Measurements from ENCODE around the gene CCDC191. TPM values are rescaled to one million over a fixed set of nuclear protein-coding genes. Genes with fewer than 3 reads are reported as not detected.

Gene CCDC191
- total RNA-seq (2012; rRNA removed) = 1.0 and 1.3 TPM in 2 replicates

- Histone ChIP-seq H3K36me3 (ENCODE audit: insufficient read depth, low read length) (no peaks in the 10 kb centered on the region), H3K9me3 (replicated peaks; ENCODE audit: low read length) (no peaks in the 10 kb centered on the region), H3K27me3 (ENCODE audit: control insufficient read depth, insufficient read depth, low read length) (no peaks in the 10 kb centered on the region), H3K4me1 (ENCODE audit: control insufficient read depth, insufficient read depth, low read length) (peaks cover 13% of the 10 kb centered on the region), H3K4me3 (ENCODE audit: low read length) (peak within 1 kb of the TSS; percentile 89), H3K4me2 (ENCODE audit: low read length) (peak within 1 kb of the TSS; percentile 85), H3K9ac (ENCODE audit: low read depth, low read length) (peak within 1 kb of the TSS; percentile 85)
Measured at GRCh38 chr3:114056130-114057010, at the start of gene CCDC191, which contains the start of gene QTRT2. Gene CCDC191 (minus strand): TSS chr3:114056526. CDS start chr3:114056466, 60 bp downstream. Gene QTRT2 (plus strand): TSS chr3:114056737. CDS start chr3:114065258, 8,521 bp downstream.

GRCh38 chr3:114104414-114104813 lies 48.1 kb upstream of the CCDC191 start:
- Histone ChIP-seq H3K27me3 (ENCODE audit: control insufficient read depth, insufficient read depth, low read length) (peaks cover 1% of the 10 kb centered on the region), H3K4me2 (ENCODE audit: low read length) (no peak overlapping the region), H3K4me3 (ENCODE audit: low read length) (no peak overlapping the region), H3K4me1 (ENCODE audit: control insufficient read depth, insufficient read depth, low read length) (no peaks in the 10 kb centered on the region), H3K9ac (ENCODE audit: low read depth, low read length) (no peak overlapping the region), H3K9me3 (replicated peaks; ENCODE audit: low read length) (no peaks in the 10 kb centered on the region), H3K36me3 (ENCODE audit: insufficient read depth, low read length) (no peaks in the 10 kb centered on the region)

- Histone ChIP-seq H3K36me3 (ENCODE audit: insufficient read depth, low read length) (no peaks in the 10 kb centered on the region), H3K27me3 (ENCODE audit: control insufficient read depth, insufficient read depth, low read length) (no peaks in the 10 kb centered on the region), H3K4me1 (ENCODE audit: control insufficient read depth, insufficient read depth, low read length) (no peaks in the 10 kb centered on the region), H3K9ac (ENCODE audit: low read depth, low read length) (no peak overlapping the region), H3K4me3 (ENCODE audit: low read length) (no peak overlapping the region), H3K9me3 (replicated peaks; ENCODE audit: low read length) (no peaks in the 10 kb centered on the region), H3K4me2 (ENCODE audit: low read length) (no peak overlapping the region)
Measured at GRCh38 chr3:114103858-114104257, 47.5 kb upstream of the CCDC191 start.

- Histone ChIP-seq H3K4me3 (ENCODE audit: low read length) (no peak overlapping the region), H3K27me3 (ENCODE audit: control insufficient read depth, insufficient read depth, low read length) (no peaks in the 10 kb centered on the region), H3K36me3 (ENCODE audit: insufficient read depth, low read length) (no peaks in the 10 kb centered on the region), H3K9me3 (replicated peaks; ENCODE audit: low read length) (no peaks in the 10 kb centered on the region), H3K4me1 (ENCODE audit: control insufficient read depth, insufficient read depth, low read length) (no peaks in the 10 kb centered on the region), H3K9ac (ENCODE audit: low read depth, low read length) (no peak overlapping the region), H3K4me2 (ENCODE audit: low read length) (no peak overlapping the region)
Measured at GRCh38 chr3:114103181-114103580, 46.9 kb upstream of the CCDC191 start.

GRCh38 chr3:114101101-114101500 lies 44.8 kb upstream of the CCDC191 start:
- no peaks in the 10 kb centered on the region for H3K27me3 ChIP-seq (ENCODE audit: control insufficient read depth, insufficient read depth, low read length)
- H3K4me1 ChIP-seq (ENCODE audit: control insufficient read depth, insufficient read depth, low read length) = no peaks in the 10 kb centered on the region
- H3K9ac ChIP-seq (ENCODE audit: low read depth, low read length) = no peak overlapping the region
- no peaks in the 10 kb centered on the region for H3K9me3 ChIP-seq (replicated peaks; ENCODE audit: low read length)
- H3K4me3 ChIP-seq (ENCODE audit: low read length) = no peak overlapping the region
- H3K4me2 ChIP-seq (ENCODE audit: low read length) = no peak overlapping the region
- H3K36me3 ChIP-seq (ENCODE audit: insufficient read depth, low read length) = no peaks in the 10 kb centered on the region

GRCh38 chr3:114095796-114096195 lies 39.5 kb upstream of the CCDC191 start:
- H3K27me3 ChIP-seq (ENCODE audit: control insufficient read depth, insufficient read depth, low read length) = no peaks in the 10 kb centered on the region
- no peaks in the 10 kb centered on the region for H3K9me3 ChIP-seq (replicated peaks; ENCODE audit: low read length)
- peaks cover 13% of the 10 kb centered on the region for H3K4me1 ChIP-seq (ENCODE audit: control insufficient read depth, insufficient read depth, low read length)
- H3K36me3 ChIP-seq (ENCODE audit: insufficient read depth, low read length) = no peaks in the 10 kb centered on the region
- H3K4me2 ChIP-seq (ENCODE audit: low read length) = no peak overlapping the region
- no peak overlapping the region for H3K9ac ChIP-seq (ENCODE audit: low read depth, low read length)
- no peak overlapping the region for H3K4me3 ChIP-seq (ENCODE audit: low read length)

GRCh38 chr3:114093596-114093995 lies 37.3 kb upstream of the CCDC191 start:
- Histone ChIP-seq H3K4me1 (ENCODE audit: control insufficient read depth, insufficient read depth, low read length) (peaks cover 13% of the 10 kb centered on the region), H3K9ac (ENCODE audit: low read depth, low read length) (no peak overlapping the region), H3K27me3 (ENCODE audit: control insufficient read depth, insufficient read depth, low read length) (no peaks in the 10 kb centered on the region), H3K4me2 (ENCODE audit: low read length) (no peak overlapping the region), H3K4me3 (ENCODE audit: low read length) (no peak overlapping the region), H3K36me3 (ENCODE audit: insufficient read depth, low read length) (no peaks in the 10 kb centered on the region), H3K9me3 (replicated peaks; ENCODE audit: low read length) (no peaks in the 10 kb centered on the region)

- H3K4me3 ChIP-seq (ENCODE audit: low read length) = no peak overlapping the region
- peaks cover 13% of the 10 kb centered on the region for H3K4me1 ChIP-seq (ENCODE audit: control insufficient read depth, insufficient read depth, low read length)
Measured at GRCh38 chr3:114093016-114093380, 36.7 kb upstream of the CCDC191 start.

GRCh38 chr3:114092151-114093015 lies 36.1 kb upstream of the CCDC191 start:
- H3K4me2 ChIP-seq (ENCODE audit: low read length) = no peak overlapping the region
- no peak overlapping the region for H3K4me3 ChIP-seq (ENCODE audit: low read length)
- H3K9me3 ChIP-seq (replicated peaks; ENCODE audit: low read length) = no peaks in the 10 kb centered on the region
- H3K36me3 ChIP-seq (ENCODE audit: insufficient read depth, low read length) = no peaks in the 10 kb centered on the region
- H3K4me1 ChIP-seq (ENCODE audit: control insufficient read depth, insufficient read depth, low read length) = peaks cover 13% of the 10 kb centered on the region
- no peak overlapping the region for H3K9ac ChIP-seq (ENCODE audit: low read depth, low read length)
- H3K27me3 ChIP-seq (ENCODE audit: control insufficient read depth, insufficient read depth, low read length) = no peaks in the 10 kb centered on the region

More at GRCh38 chr3:114093016-114093380, 36.7 kb upstream of the CCDC191 start:
- H3K27me3 ChIP-seq (ENCODE audit: control insufficient read depth, insufficient read depth, low read length) = no peaks in the 10 kb centered on the region
- no peaks in the 10 kb centered on the region for H3K9me3 ChIP-seq (replicated peaks; ENCODE audit: low read length)
- H3K36me3 ChIP-seq (ENCODE audit: insufficient read depth, low read length) = no peaks in the 10 kb centered on the region
- no peak overlapping the region for H3K9ac ChIP-seq (ENCODE audit: low read depth, low read length)
- no peak overlapping the region for H3K4me2 ChIP-seq (ENCODE audit: low read length)

GRCh38 chr3:114089675-114090074 lies 33.3 kb upstream of the CCDC191 start:
- H3K4me2 ChIP-seq (ENCODE audit: low read length) = no peak overlapping the region
- no peaks in the 10 kb centered on the region for H3K9me3 ChIP-seq (replicated peaks; ENCODE audit: low read length)
- peaks cover 14% of the 10 kb centered on the region for H3K36me3 ChIP-seq (ENCODE audit: insufficient read depth, low read length)
- H3K9ac ChIP-seq (ENCODE audit: low read depth, low read length) = no peak overlapping the region
- H3K4me1 ChIP-seq (ENCODE audit: control insufficient read depth, insufficient read depth, low read length) = peaks cover 13% of the 10 kb centered on the region
- H3K27me3 ChIP-seq (ENCODE audit: control insufficient read depth, insufficient read depth, low read length) = no peaks in the 10 kb centered on the region
- no peak overlapping the region for H3K4me3 ChIP-seq (ENCODE audit: low read length)

GRCh38 chr3:114086356-114086755 lies 30.0 kb upstream of the CCDC191 start:
- H3K9ac ChIP-seq (ENCODE audit: low read depth, low read length) = no peak overlapping the region

More at GRCh38 chr3:114086356-114086755, 30.0 kb upstream of the CCDC191 start:
- H3K27me3 ChIP-seq (ENCODE audit: control insufficient read depth, insufficient read depth, low read length) = no peaks in the 10 kb centered on the region
- peaks cover 28% of the 10 kb centered on the region for H3K36me3 ChIP-seq (ENCODE audit: insufficient read depth, low read length)
- no peak overlapping the region for H3K4me2 ChIP-seq (ENCODE audit: low read length)
- no peaks in the 10 kb centered on the region for H3K4me1 ChIP-seq (ENCODE audit: control insufficient read depth, insufficient read depth, low read length)
- no peak overlapping the region for H3K4me3 ChIP-seq (ENCODE audit: low read length)
- H3K9me3 ChIP-seq (replicated peaks; ENCODE audit: low read length) = no peaks in the 10 kb centered on the region

Data from skeletal muscle satellite cell (primary cell).